Right lobe of liver (tissue), 4 donors: ENCODE results near the gene GNGT2.

Source experiments
- CTCF ChIP-seq, 4 donors: fragments of 200-600 bp in 3 of 4; fragments of 450-650 bp in 1 of 4; IDR thresholded peaks; one replicate each; pipeline versions ENCODE4 v1.5.1 to v1.8.0; 2016 to 2022; ENCODE audit warnings: antibody characterized with exemption in 4 of 4, mild to moderate bottlenecking in 2 of 4
- POLR2A ChIP-seq: fragments of 450-650 bp; IDR thresholded peaks from one replicate; pipeline ENCODE4 v1.6.1; 2017; ENCODE audit warnings: antibody characterized with exemption, mild to moderate bottlenecking
- donor health status: DM: no; HTN: no; CAD: no.
- donor health status: DM: no; HTN: no; CAD: no.
- donor health status: DM: no; HTN: yes; CAD: no.

DNA sequence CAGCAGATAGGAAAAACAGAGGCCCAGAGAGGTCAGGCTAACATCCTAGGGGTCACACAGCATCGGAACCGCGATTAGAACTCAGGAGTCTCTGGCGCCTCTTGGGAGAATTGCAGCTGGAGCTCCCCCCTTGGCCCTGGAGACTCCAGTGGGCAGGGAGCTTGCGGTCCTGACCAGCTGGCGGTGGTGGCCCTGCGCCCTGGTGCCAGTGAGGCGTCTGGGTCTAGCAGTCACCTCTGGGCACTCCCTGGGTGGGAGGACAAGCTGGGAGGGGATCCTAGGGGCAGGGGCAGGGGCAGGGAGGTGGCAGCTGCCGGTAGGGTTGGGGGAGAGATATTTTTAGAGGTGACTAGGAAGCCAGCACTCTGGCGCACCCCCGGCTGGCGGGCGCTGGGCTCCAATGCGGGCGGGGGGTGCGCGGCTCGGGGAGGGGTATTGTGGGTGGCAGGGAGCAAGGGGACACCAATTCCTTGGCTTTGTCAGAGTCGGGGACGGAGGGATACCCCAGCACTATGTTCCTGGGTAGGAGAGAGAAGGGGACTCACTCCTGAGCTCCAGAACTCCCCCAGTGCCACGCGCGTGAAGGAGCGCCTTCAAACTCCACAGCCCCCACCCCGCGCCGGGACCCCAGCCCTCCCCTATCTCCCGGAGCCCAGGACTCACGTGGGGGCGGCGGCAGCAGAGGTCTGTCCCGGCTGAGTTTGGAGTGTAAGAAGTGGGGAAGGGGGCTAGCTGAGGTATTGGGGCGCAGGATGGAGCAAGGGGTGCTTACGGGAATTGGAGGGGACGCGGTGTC, 19.6 kb upstream of the GNGT2 start:
- TF ChIP-seq CTCF (IDR thresholded peaks at IDR 0.05) (no peak), POLR2A (no peak)
